Heart left ventricle (tissue), 13 donors: ENCODE measurements around the gene OLA1.

Source experiments
- CTCF ChIP-seq, 12 donors: fragments of 200-600 bp; sonication (generic) in 4 of 12; IDR thresholded peaks; one replicate each; pipeline versions ENCODE4 v1.5.0 to v1.8.0; 2018 to 2022; ENCODE audit warnings: antibody characterized with exemption in 12 of 12, mild to moderate bottlenecking in 5 of 12
- POLR2A ChIP-seq, 2 donors: fragments of 450-650 bp; IDR thresholded peaks; one replicate each; pipeline ENCODE4 v1.6.1; 2017; ENCODE audit warnings: antibody characterized with exemption in 2 of 2, mild to moderate bottlenecking in 2 of 2, moderate library complexity in 2 of 2
- donor health status: ischemic (EF 13 %, LVEDD 7.1; RV severe dilation, severe dysfunction).
- donor health status: DM: no; HTN: yes; CAD: no.
- donor health status: DM: no; HTN: no; CAD: no.
- donor health status: ischemic (EF 25% LVEDD 6.9; RV normal size, moderate dysfunction).
- donor health status: ischemic (EF 25% LVEDD 5.7; RV mildly dilated, moderate dysfunction).
- donor health status: ischemic (EF 35%, LVEDD 5.7; RV mildly dilated, moderate dysfunction).
- donor health status: nonischemic (EF 11% LVEDD 7.7; RV severe dilation, severe dysfunction).
- donor health status: DM: yes; HTN: yes; CAD: no.
- donor health status: PGD.
- donor health status: ischemic (EF 29% LVEDD 5.4; RV normal size, mild dysfunction).
- donor health status: nonischemic (EF 23%, LVEDD 6.1; RV moderate dilation, normal function).

- TF ChIP-seq CTCF (IDR thresholded peaks at IDR 0.05) (no peak), POLR2A (IDR thresholded peaks at IDR 0.05) (no peak)
Observed at GRCh38 chr2:174072069-174072468, 176.3 kb downstream of the OLA1 start.
